Esophagus squamous epithelium (tissue), 4 donors: Measurements from ENCODE around the gene C1QTNF2.

Experiments used
- POLR2A ChIP-seq, 4 donors: fragments of 450-650 bp; IDR thresholded peaks; one replicate each; pipeline ENCODE4 v1.6.1; 2017; ENCODE audit warnings: antibody characterized with exemption in 4 of 4, mild to moderate bottlenecking in 4 of 4, moderate library complexity in 3 of 4
- TF ChIP-seq, protein P1 (sequence below), 6 experiments: fragments of 450-650 bp in 4 of 6; fragments of 200-600 bp in 2 of 6; sonication (generic) in 2 of 6; IDR thresholded peaks; one replicate each; pipeline ENCODE4 v1.5.1; 2016 to 2019; ENCODE audit warnings: antibody characterized with exemption in 6 of 6, mild to moderate bottlenecking in 4 of 6, moderate library complexity in 4 of 6

DNA sequence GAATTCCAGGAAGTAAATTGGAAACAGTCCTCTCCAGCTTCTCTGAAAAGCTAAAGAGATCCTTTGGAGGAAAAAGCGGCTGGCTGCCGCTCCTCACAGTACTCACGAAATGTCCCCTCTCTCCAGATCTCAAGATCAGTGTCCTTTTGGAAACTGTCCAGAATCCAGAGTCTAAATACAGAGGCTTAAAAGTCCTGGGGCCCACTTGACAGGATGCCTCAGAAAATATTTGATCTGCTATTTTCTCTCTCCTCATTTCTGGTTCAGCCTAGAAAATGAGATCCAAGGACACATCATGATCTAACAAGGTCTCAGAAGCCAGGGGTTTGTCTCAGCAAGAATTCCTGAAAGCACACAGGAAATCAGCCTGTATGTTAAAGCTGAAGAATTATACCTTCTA lies 7.2 kb downstream of the C1QTNF2 start:
- TF ChIP-seq, protein P1, sequence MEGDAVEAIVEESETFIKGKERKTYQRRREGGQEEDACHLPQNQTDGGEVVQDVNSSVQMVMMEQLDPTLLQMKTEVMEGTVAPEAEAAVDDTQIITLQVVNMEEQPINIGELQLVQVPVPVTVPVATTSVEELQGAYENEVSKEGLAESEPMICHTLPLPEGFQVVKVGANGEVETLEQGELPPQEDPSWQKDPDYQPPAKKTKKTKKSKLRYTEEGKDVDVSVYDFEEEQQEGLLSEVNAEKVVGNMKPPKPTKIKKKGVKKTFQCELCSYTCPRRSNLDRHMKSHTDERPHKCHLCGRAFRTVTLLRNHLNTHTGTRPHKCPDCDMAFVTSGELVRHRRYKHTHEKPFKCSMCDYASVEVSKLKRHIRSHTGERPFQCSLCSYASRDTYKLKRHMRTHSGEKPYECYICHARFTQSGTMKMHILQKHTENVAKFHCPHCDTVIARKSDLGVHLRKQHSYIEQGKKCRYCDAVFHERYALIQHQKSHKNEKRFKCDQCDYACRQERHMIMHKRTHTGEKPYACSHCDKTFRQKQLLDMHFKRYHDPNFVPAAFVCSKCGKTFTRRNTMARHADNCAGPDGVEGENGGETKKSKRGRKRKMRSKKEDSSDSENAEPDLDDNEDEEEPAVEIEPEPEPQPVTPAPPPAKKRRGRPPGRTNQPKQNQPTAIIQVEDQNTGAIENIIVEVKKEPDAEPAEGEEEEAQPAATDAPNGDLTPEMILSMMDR (IDR thresholded peaks at IDR 0.05): no peak
- TF ChIP-seq POLR2A (IDR thresholded peaks at IDR 0.05): no peak
